HG03565 (cell line): ENCODE data around the gene RAB4A.

Experiments
- ATAC-seq: cut with Tn5 transposase; IDR thresholded peaks from one replicate; pipeline ENCODE4 v1.9.1; 2021; ENCODE audit warnings: mild to moderate bottlenecking, moderate library complexity; ENCODE audit not compliant: unreplicated experiment

Gene RAB4A, protein sequence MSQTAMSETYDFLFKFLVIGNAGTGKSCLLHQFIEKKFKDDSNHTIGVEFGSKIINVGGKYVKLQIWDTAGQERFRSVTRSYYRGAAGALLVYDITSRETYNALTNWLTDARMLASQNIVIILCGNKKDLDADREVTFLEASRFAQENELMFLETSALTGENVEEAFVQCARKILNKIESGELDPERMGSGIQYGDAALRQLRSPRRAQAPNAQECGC

GRCh38 chr1:229270547-229271447 is at the start of gene RAB4A:
Gene RAB4A (plus strand): TSS chr1:229271111. CDS start chr1:229271340, 229 bp downstream.
- peak; percentile 83 for ATAC-seq

GRCh38 chr1:229222081-229222480 is 48.8 kb upstream of the RAB4A start:
- no peak for ATAC-seq

DNA sequence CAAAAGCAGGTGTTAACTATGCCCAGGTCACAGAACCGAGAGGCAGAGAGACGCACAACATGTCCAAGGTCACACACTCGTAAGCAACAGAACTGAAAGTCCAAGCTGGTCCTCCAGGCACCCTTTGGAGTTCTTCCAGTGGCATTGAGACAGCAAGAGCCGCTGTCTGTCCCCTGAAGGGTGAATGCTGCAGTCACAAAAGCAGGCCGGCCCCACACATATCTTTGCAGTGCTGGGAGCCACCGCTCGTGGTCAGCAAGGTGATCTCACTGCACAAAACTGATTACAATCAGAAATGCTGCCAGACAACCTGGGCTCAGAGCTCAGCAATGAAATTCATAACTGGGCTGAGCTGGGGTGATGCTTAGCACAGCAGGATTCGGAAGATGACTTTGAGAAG is 47.4 kb upstream of the RAB4A start:
- ATAC-seq: no peak

DNA sequence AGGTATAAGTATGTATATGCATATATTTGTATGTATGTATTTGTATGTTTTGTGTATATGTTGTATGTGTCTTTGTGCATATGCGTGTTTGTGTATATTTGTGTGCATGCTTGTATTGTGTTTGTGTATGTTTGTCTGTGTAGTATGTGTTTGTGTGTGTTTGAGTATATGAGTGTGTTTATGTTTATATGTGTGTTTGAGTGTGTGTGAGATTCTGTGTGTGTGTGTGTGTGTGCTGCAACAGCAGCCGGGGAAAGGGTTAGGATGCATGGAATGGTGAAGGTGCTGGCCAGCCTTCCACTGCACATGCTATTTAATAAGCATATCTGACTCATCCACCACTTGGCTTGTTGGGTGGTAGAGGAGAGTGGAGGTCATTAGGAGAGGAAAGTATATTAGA is 46.6 kb upstream of the RAB4A start:
- ATAC-seq: no peak

- ATAC-seq: no peak
Observed at GRCh38 chr1:229225331-229225782, 45.6 kb upstream of the RAB4A start.

DNA sequence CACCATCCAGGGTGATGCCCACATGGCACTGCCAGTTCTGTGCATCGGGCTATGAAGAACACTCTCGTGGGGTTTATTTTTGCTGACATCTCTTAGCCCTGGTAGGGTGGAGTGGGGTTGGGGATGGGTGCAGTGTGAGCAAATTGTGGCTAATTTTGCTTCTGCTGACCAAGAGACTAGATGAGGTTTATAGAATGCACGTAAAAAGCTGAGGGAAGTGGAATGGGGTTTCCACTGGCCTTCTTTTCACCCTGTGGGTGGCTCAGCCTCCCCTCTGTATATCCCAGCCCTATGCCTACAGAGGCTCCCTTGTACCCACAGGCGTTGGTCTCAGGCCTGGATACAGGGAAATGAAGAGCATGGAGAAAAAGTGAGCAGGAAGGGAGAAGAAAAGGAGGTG is 44.1 kb upstream of the RAB4A start:
- ATAC-seq: no peak

GRCh38 chr1:229227298-229227919 is 43.5 kb upstream of the RAB4A start:
- ATAC-seq: no peak

GRCh38 chr1:229228522-229228921 is 42.4 kb upstream of the RAB4A start:
- ATAC-seq: no peak

GRCh38 chr1:229229137-229229720 is 41.7 kb upstream of the RAB4A start:
- no peak for ATAC-seq

- ATAC-seq: no peak
Observed at GRCh38 chr1:229229721-229230139, 41.2 kb upstream of the RAB4A start.

GRCh38 chr1:229230140-229230892 is 40.6 kb upstream of the RAB4A start:
- ATAC-seq: peak; percentile 37

DNA sequence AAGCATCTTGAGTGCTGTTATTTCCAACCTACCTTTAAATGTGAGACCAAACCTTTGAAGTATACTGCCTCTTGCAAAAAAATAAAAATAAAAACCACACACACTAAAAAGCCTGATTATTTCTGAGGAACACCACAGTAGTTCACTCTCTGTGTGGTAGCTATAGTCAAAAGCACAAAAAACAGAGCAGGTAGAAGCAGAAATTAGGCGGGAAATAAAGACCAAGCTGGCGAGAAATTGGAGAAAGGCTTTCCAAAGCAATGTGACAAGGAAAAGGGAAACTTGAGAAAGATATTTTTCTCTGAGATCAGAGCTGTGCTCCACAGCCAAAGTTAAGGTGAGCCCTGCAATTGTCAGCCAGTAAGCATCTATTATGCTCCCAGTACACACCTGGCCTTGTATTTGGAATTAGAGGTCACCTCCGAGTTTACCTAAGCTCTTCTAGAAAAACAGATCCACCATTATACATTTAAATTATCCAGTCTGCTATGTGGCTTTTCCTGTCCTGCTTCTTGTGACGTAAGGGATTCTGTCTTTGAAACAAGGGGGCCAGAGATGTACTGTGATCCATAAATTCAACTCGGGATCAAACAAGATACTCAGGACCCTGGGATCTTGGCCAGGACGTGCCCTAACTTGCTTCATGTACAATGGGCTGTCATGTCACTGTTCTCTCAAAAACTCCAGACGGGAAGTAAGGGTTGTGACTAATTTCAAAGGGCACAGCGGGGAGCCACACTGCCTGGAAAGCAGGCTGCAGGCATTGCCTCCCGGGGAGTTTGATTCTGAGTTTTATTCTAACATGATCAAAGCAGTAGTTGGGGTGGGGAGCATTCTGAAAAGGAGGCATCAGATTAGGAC is 39.8 kb upstream of the RAB4A start:
- ATAC-seq: no peak

DNA sequence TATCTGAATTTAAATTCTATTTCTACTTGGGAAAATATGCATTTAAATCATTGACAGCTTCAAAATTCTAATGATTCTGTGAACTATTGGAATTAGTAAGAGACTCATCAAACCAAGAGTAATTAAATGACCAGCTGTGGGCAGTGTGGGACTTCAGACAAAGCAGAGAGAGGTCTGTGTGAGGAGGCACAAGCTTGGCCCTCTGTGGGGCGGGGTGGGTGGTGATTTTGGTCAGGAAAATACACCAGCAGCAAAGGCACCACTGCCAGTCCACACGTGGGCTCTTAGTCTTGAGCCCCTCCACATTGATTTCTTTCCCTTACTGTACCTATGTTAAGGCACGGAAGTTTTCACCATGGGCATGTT is 39.2 kb upstream of the RAB4A start:
- no peak for ATAC-seq

GRCh38 chr1:229234870-229235472 is 35.9 kb upstream of the RAB4A start:
- ATAC-seq: no peak

DNA sequence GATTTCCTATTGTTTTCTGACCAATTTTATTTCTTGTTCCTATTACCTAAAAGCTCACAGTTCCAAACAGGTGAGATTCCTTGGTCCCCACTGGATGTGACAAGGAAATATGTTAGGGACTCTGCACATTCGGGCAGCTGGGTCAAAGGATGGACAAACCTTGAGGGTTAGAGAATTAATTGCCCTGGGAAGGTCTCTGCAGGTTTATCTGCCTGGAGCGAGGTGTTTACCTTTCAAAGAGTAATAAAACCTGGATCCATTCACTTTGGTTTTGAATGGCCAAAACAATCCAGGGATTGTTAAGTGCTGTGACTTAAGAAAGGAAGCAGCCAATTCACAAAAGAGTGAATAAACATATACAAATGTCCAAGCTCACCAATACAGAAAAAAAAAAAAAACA is 33.6 kb upstream of the RAB4A start:
- ATAC-seq: no peak

GRCh38 chr1:229238231-229238630 is 32.7 kb upstream of the RAB4A start:
- no peak for ATAC-seq

GRCh38 chr1:229238674-229239415 is 32.1 kb upstream of the RAB4A start:
- no peak for ATAC-seq

DNA sequence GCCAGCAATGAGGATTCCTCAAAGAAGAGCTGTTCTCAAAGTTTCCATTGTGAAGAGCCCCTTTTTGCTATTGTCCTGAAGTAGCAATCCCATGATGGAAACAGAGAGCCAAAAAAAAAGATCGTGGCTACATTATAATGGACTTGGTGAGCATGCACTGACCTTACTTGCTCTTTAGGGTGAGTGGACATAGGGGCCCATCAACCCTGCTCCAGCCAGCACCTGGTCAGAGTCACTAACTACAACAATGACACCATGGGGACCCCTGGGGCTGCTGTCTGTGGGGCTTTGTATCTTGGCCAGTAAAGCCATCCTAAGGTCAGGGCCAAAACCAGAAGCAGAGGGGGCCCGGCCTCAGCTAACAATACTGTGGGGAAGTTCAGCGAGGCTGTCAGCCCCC is 30.4 kb upstream of the RAB4A start:
- ATAC-seq: no peak

GRCh38 chr1:229241390-229241789 is 29.5 kb upstream of the RAB4A start:
- ATAC-seq: no peak
